Omental fat pad (tissue), 4 donors: ENCODE results near the gene ARHGAP42. TPM values are rescaled to one million over a fixed set of nuclear protein-coding genes. Genes with fewer than 3 reads are reported as not detected.

Experiments used
- ATAC-seq: fragments of 150-250 bp; one replicate; pipeline ENCODE4 v1.9.1; 2016; ENCODE audit warnings: mild to moderate bottlenecking, moderate library complexity; ENCODE audit not compliant: low FRiP score
- DNase-seq: peaks from one replicate; pipeline ENCODE4 v3.0.0-alpha.2; 2019; ENCODE audit warnings: low spot score
- CTCF ChIP-seq, 3 donors: fragments of 450-650 bp; IDR thresholded peaks; one replicate each; pipeline ENCODE4 v1.5.1; 2016 to 2017; ENCODE audit warnings: antibody characterized with exemption in 3 of 3, mild to moderate bottlenecking in 3 of 3, moderate library complexity in 2 of 3
- total RNA-seq, 4 donors: library from RNA; depleted of rRNA; stranded (reverse); fragments of >200 nt; gene quantifications; one replicate each; pipeline ENCODE4 v1.1.0, GENCODE V29; 2016

Gene ARHGAP42
- total RNA-seq, 4 donors from 2014 or later: 9.6 to 47.4 (median 15.7) TPM

- no peak for ATAC-seq
- no peak for DNase-seq
- no peak for TF ChIP-seq CTCF (IDR thresholded peaks at IDR 0.05)
Measured at GRCh38 chr11:100680070-100680469, 7.0 kb upstream of the ARHGAP42 start.

GRCh38 chr11:100681064-100681502 lies 6.0 kb upstream of the ARHGAP42 start:
- no peak for TF ChIP-seq CTCF (IDR thresholded peaks at IDR 0.05)
- DNase-seq (no peak), ATAC-seq (no peak)

GRCh38 chr11:100682247-100682969 lies 4.7 kb upstream of the ARHGAP42 start:
- ATAC-seq (no peak), DNase-seq (no peak)
- no peak for TF ChIP-seq CTCF (IDR thresholded peaks at IDR 0.05)

GRCh38 chr11:100683126-100683525 lies 4.0 kb upstream of the ARHGAP42 start:
- ATAC-seq (no peak), DNase-seq (no peak)
- no peak for TF ChIP-seq CTCF (IDR thresholded peaks at IDR 0.05)

- no peak for TF ChIP-seq CTCF (IDR thresholded peaks at IDR 0.05)
- DNase-seq (no peak), ATAC-seq (no peak)
Measured at GRCh38 chr11:100684101-100685065, 2.7 kb upstream of the ARHGAP42 start.

GRCh38 chr11:100686476-100687053 lies 523 bp upstream of the ARHGAP42 start:
- TF ChIP-seq CTCF (IDR thresholded peaks at IDR 0.05): no peak
- no peak for ATAC-seq
- DNase-seq: no peak
